ENCODE results near the gene CASTOR1.

The CASTOR1 gene

DNA sequence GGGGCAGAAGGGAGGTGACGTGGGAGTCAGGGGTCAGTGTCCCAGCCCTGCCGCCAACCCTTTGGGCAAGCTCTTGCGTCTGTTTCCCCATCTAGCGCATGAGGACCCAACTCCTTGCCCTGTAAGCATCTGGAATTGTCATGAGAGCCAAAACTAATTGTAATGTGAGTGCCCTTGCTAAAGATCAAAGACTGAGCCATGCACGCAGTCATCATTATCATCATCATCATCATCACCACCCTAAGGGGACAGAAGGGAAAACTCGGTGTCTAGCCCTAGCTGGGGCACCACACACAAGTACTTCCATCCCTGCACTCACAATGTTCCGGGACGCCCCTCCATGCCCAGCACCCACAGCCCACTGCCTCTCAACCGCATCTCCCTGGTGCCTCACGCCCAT, 45.2 kb downstream of the CASTOR1 start:
- peak; percentile 44 for DNase-seq

DNA sequence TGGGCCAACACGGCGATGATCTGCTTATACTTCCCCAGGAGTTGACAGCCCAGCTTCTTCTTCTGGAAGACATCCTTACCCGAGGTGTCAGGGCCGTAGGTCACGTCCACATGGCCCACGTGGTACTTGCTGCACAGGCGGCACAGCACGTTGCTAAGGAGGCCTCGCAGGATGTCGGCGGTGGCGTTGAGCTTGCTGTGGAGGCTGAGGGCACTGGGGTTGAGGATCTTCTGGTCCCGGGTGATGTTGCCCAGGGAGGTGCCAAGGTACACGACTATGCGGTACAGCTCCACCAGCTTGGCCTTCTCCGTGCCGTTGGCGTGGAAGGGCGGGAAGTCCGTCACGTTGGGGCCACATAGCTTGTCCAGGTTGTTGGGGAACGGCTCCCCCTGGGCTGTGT, 45.6 kb downstream of the CASTOR1 start:
- peak; percentile 64 for DNase-seq

DNA sequence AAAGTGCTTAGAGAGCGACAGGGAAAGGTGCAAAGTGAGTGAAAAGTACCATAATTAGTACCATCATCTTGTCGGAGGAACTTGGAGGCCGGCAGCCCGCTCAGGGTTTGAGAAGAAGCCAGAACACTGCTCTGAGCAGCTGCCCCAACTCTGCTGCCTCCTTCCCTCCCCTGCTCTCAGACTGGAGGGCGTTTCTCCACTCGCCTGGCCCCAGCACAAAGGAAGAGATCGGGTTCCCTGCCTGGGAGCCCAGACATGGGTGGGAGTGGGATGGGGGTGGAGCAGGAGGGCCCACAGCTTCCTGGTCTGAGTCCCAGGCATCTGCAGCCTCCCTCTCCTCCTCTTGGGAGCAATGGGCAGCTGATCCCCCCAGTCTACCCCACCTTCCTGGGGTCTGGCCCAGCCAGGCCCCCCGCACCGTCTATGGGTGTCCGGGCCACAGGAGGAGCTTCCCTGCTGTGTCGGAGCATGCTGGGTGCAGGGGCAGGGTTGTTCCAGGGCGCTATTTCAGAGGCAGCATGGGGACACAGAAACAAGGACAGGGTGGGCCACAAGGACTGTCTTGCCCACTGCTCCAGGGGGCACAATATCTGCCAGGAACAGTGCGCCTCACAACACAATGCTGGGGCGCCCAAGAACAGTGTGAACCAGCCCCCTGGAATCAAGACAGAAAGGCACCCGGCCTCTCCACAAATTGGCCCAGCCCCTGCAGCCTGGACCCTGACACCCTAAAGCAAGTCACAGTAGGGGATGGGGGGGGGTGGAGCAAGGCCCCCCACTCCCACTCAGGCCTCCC, 47.5 kb downstream of the CASTOR1 start:
- peak; percentile 41 for DNase-seq

- peak; percentile 47 for DNase-seq
These were observed 48.5 kb downstream of the CASTOR1 start for GRCh38 chr22:30240541-30241417.

DNA sequence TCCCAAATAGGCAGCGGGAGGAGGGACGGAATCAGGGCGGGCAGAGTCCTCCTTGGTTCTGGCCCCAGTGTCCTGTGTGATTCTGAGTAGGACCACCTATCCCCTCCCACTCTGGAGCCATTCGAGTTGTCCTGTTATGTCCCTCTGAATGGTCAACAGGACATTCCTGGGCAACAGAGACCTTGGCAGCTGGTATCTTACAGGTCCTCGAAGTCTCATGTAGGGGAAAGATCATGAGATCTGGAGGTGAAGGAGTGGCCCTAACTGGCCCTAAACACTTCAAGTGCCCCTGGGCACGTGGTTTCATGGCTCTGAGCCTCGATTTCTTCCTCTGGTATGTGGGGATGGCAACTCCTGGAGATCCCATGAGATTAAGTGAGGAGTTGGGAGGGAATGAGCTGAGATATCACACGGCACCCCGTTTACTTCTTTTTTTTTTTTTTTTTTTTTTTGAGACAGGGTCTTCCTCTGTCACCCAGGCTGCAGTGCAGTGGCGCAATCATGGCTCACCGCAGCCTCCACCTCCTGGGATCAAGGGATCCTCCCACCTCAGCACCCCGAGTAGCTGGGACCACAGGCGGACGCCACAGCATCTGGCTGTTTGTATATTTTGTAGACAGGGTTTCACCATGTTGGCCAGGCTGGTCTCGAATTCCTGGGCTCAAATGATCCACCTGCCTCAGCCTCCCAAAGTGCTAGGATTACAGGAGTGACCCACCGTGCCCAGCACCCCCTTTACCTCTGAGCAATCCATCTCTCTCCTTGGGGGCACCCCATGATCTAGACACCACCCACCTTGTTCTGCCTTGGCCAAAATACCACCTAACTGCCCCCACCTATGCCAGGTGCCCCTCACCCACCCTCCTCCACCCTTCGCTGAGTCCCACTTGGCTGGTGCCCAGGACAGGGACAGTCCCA, 49.6 kb downstream of the CASTOR1 start:
- DNase-seq, result peak; percentile 49

- DNase-seq, result peak; percentile 47
These were observed 50.4 kb downstream of the CASTOR1 start for GRCh38 chr22:30238661-30239487.

DNA sequence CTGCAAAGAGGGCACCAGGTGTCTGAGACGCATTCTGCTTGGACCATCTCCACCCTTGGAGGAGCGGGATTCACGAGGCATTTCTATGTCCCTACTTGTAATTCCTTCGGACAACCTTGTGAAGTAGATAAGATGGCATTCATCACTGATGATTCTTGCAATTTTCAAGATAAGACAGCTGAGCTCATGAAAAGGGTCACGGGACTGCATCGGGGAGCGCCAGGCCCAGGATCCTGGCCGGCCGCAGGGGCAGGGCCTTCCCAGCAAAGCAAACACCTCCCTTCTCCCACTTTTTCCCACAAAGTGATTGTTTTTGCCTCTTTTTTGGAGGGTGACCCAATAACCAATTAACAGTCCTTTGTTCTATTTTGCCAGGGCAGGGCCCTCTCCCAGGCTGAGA, 51.2 kb downstream of the CASTOR1 start:
- no peak for DNase-seq

DNA sequence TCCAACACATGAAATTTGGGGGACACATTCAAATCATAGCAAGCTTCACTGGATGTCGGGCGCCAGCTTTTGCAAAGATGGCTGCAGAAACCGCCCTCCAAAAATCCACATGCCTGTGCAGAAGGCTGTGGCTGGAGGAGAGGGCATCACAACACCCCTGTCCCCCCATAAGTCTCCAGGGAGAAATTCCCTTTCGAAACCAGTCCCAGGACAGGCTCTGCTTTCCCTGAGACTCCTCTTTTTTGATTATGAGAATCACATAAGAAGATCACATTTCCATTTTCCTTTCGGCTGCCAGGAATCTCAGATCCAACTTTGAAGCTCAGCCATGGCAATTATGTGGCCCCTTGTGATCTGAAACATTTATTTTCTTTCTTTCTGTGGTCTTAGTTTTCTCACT, 52.4 kb downstream of the CASTOR1 start:
- no peak for DNase-seq

GRCh38 chr22:30235687-30236170, 53.6 kb downstream of the CASTOR1 start:
- no peak for DNase-seq

Measured in activated CD4-positive, alpha-beta T cell treated with anti-CD3 and anti-CD28 coated beads, Interleukin-10, Interleukin-2, amounts not matched to agents 100 ng/mL and 50 ng/mL, durations not matched to agents 16 hours and 8 hours (primary cell).